Inferior parietal cortex (tissue), 1 donor: ENCODE measurements around the gene KCNMA1.

Source experiments
- DNase-seq: peaks from one replicate; pipeline ENCODE4 v3.0.0-alpha.2; 2016; ENCODE audit errors: extremely low spot score

Gene KCNMA1

GRCh38 chr10:77244746-77245145 lies 392.9 kb downstream of the KCNMA1 start:
- DNase-seq = no peak

GRCh38 chr10:77244286-77244685 lies 393.3 kb downstream of the KCNMA1 start:
- DNase-seq = no peak

GRCh38 chr10:77241350-77241725 lies 396.3 kb downstream of the KCNMA1 start:
- no peak for DNase-seq

GRCh38 chr10:77240706-77241349 lies 396.8 kb downstream of the KCNMA1 start:
- no peak for DNase-seq

GRCh38 chr10:77240041-77240652 lies 397.5 kb downstream of the KCNMA1 start:
- DNase-seq = no peak

- no peak for DNase-seq
Observed at GRCh38 chr10:77237120-77237519, 400.5 kb downstream of the KCNMA1 start.

GRCh38 chr10:77236700-77237099 lies 400.9 kb downstream of the KCNMA1 start:
- DNase-seq = no peak

- DNase-seq = no peak
Observed at GRCh38 chr10:77236029-77236428, 401.6 kb downstream of the KCNMA1 start.

GRCh38 chr10:77234599-77234998 lies 403.0 kb downstream of the KCNMA1 start:
- no peak for DNase-seq

GRCh38 chr10:77233466-77233865 lies 404.1 kb downstream of the KCNMA1 start:
- no peak for DNase-seq

- no peak for DNase-seq
Observed at GRCh38 chr10:77231884-77232610, 405.6 kb downstream of the KCNMA1 start.

- no peak for DNase-seq
Observed at GRCh38 chr10:77231375-77231774, 406.2 kb downstream of the KCNMA1 start.

GRCh38 chr10:77230194-77230593 lies 407.4 kb downstream of the KCNMA1 start:
- DNase-seq = no peak

GRCh38 chr10:77229704-77230103 lies 407.9 kb downstream of the KCNMA1 start:
- DNase-seq = no peak

GRCh38 chr10:77228559-77228958 lies 409.0 kb downstream of the KCNMA1 start:
- DNase-seq = no peak

- no peak for DNase-seq
Observed at GRCh38 chr10:77226853-77227565, 410.6 kb downstream of the KCNMA1 start.

GRCh38 chr10:77226452-77226851 lies 411.2 kb downstream of the KCNMA1 start:
- no peak for DNase-seq

GRCh38 chr10:77226020-77226419 lies 411.6 kb downstream of the KCNMA1 start:
- no peak for DNase-seq

GRCh38 chr10:77223526-77224460 lies 413.8 kb downstream of the KCNMA1 start:
- no peak for DNase-seq

- DNase-seq = no peak
Observed at GRCh38 chr10:77220150-77220549, 417.5 kb downstream of the KCNMA1 start.

GRCh38 chr10:77219046-77219445 lies 418.6 kb downstream of the KCNMA1 start:
- no peak for DNase-seq
